EL (cell line): Measurements from ENCODE around the gene FYCO1.
"Not testable (repeated sequence)": the region's sequence is repeated elsewhere in the genome, so short reads cannot be mapped to it uniquely, and the experiment has no call there.

Experiments used
- DNase-seq: peaks from one replicate; pipeline ENCODE4 v3.0.0-alpha.2; 2016

The FYCO1 gene

DNA sequence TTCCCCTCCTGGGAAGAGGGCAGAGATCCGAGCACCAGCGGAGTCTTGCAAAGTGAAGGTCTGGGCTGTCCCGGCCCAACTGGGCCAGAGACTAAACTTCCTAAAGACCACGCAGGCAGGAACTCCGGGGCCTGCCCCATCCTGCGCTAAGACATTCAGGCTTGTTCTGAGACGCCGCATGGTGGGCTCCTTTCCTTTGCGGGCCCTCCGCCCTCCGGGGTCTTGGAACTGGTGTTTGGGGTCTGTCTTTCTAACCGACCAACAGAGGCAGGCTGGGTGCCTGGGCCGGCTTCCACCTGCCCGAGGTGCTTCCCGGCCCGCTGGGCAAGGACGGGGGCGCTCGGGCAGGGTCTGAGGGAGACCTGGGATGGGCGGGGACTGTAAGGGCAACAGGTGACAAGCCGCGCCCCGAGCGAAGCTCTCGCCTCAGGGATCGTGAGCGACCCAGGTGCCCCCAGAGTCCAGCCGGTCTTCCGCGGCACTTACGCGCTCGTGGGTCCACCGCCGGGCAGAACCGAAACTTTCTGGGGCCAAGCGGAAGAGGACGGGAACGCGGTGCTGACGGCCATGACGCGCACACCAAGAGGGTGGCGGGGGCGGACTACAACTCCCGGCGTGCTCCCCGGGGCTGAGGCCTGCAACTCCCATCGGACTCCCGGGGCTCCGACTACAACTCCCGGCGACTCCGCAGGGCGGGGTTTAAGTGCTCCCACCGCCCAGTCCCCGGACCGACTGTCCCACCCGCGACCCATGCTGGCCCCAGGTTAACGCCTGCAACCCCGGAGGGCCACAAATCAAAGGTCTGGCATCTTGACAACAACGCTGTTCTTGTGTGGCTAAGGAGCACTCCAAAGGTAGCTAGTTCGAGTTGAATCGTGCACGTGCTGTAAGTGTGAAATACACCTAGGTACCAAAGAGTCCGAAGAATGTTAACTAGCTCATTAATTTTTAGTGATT lies at the start of gene FYCO1:
TSS of gene FYCO1 (minus strand) at position 589 of the 957 bp plus-strand sequence. CDS start 10,914 bp downstream, outside the sequence.
- DNase-seq = peak; percentile 90

DNA sequence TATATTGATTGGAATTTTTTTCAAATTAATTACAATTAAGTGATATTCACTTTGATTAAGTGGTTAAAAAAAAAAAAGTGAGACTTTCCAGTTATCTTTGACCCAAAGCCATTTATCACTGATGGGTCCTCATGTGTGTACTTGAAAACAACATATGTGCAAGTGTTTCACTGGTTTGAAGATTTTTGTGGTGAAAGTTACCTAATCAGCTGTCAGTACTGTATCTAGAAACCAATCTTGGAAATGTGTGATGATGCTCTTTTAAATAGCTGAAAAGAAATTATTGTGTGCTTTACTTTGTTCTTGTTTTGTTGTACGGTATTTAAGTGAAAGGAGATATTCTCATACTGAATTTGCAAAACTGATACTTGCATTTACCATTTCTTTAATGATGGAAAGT lies 43.3 kb upstream of the FYCO1 start:
- no peak for DNase-seq

DNA sequence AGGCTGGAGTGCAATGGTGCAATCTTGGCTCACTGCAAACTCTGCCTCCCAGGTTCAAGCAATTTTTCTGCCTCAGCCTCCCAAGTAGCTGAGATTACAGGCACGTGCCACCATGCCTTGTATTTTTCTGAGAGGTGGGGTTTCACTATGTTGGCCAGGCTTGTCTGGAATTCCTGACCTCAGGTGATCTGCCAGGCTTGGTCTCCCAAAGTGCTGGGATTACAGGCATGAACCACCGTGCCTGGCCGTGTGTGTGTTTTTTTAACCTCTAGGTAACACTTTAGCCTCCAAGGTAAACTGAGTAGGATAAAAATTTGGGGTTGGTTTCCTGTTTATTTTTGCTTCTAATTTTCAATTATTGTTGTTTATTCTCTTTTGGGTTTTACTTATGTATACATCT lies 42.4 kb upstream of the FYCO1 start:
- not testable (repeated sequence) for DNase-seq

DNA sequence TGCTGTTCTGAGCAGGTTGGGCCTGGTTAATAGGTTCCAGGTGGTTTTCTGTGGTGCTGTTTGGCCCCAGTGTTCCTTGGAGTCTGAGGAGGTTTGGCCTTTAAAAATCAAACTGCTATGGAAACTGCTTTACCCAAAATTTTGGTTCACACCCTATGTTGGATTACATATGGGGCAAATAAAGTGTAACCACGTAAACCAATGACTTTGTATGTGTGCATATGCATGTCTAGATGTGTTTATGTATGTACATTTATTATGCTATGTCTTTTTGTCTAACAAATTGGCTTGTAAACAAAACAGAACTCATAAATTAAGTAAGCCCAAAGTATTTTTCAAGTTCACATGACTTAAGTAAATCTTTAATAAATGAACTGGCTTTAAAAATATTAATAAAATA lies 40.6 kb upstream of the FYCO1 start:
- no peak for DNase-seq

DNA sequence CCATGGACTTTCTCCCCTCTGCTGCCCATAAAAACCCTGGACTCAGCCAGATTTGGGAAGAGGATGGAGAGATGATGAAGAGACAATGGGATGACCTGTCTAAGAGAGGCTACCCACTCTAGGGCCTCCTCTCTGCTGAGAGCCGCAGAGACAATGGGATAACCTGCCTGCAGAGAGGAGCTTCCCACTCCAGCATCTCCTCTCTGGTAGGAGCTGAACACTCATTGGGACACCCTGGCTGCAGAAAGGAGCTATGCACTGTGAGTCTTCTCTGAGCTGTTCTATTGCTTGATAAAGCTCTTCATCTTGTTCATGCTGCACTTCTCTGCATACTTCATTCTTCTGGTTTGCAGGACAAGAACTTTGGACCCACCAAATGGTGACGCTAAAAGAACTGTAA lies 36.1 kb upstream of the FYCO1 start:
- no peak for DNase-seq

DNA sequence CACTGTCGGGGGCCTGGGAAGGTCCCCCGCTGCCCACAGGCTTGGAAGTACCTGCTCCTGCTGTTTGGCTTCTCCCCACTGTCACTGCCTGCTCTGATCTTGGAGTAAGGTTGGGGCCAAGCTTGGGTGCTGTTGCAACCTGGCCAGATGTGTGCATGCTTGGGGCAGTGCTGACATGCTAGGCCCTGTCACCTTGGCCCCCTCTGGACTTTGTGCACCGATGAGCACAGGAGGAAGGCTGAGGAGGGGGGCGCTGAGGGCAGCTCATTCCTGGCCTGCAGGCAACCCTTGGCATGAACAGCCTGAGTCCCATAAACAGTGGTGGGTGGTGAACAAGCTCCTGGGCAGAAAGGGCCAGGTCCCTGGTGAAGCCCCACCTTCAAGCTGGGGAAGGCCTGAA lies 35.6 kb upstream of the FYCO1 start:
- DNase-seq = no peak

DNA sequence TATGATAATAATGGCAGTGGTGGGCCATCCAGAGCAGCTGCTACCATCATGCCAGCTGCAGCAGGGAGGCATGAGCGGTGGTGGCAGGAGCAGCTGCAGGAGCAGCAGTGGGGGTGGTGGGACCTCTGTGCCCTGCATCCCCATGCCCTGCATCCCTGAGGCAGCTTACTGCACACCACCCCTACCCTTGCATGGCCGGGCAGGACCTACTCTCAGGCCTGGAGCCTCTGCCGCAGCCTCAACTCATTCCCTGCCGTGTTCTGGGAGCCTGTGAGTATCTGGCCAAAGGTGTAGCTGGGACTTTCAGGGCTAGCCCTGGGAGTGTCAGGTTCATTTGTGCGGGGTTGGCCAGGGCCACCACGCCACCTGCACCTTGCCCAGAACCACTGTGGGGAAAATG lies 35.0 kb upstream of the FYCO1 start:
- no peak for DNase-seq

DNA sequence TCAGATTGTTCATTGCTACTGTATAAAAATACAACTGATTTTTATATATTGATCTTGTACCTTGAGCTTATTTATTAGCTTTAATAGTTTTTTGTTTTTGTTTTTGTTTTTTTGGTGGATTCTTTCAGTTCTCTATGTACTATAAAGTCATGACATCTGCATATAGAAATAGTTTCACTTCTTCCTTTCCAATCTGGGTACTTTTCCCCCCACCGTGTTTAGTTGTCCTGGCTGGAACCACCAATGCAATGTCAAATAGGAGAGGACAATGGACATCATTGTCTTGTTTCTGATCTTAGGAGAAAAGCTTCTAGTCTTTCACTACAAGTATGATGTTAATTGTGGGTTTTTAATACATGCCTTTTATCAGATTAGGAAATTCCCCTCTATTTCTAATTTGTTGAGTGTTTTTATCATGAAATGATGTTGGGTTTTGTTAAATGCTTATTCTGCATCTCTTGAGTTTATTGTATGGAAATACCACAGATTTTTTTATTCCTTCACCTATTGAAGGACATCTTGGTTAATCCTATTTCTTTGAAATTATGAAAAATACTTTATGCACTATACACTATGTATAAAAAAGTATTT lies 34.4 kb upstream of the FYCO1 start:
- DNase-seq = no peak

DNA sequence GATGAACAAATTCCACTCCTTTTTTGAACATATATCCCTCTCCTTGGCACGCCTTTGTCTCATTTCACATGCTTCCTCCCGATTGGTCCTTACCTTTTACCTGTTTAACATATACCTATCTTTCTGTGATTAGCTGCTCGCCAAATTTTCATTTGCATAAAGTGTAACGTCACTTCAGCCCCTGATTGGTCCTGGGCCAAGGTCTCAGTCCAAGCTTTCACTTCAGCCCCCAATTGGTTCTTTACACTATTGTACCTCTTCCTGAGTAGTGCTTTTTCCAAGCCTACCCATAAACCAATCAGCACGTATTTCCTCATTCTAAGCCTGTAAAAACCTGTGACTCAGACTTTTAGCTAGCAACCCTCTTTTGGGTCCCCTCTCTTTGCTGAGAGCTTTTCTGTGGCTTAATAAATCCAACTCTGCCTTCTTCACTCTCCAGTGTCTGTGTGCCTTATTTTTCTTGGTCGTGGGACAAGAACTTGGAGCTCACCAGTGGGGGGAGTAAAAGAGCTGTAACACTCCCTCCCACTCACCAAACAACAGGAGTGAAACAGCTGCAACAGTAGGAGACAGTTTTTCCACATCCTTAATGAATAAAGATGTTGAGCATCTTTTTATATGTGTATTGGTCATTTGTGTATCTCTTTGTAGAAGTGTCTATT lies 32.2 kb upstream of the FYCO1 start:
- no peak for DNase-seq

DNA sequence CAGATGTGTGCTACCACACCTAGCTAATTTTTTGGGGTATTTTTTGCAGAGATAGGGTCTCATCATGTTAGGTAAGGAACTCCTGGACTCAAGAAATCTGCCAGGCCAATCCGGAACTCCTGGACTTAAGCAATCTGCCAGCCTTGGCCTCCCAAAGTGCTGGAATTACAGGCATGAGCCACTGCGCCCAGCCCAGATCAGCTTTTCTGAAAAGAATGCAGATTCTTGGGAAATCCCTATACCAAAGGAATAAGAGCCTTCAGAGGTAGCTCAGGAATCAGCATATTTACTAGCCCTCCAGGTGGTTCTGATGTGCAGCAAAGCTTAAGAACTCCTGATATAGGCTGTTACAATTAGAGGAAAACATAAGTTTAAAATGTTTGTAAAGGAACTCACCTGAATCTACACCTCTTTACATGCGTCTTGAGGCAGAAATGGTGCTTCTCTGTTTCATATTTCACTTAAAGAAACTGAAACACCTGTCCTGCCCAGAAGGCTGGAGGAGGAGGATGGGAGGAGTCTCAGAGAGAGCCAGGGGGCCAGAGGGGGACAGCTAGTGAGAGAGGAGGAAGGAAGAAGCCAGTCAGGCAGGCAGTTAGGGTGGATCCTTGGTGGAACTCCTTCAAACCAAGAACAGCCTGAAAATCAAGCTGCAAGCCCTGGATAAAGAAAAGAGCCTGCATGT lies 31.5 kb upstream of the FYCO1 start, which contains the start of gene XCR1:
TSS of gene XCR1 (minus strand) at position 463 of the 685 bp plus-strand sequence. CDS start 5,536 bp downstream, outside the sequence.
- DNase-seq = no peak

DNA sequence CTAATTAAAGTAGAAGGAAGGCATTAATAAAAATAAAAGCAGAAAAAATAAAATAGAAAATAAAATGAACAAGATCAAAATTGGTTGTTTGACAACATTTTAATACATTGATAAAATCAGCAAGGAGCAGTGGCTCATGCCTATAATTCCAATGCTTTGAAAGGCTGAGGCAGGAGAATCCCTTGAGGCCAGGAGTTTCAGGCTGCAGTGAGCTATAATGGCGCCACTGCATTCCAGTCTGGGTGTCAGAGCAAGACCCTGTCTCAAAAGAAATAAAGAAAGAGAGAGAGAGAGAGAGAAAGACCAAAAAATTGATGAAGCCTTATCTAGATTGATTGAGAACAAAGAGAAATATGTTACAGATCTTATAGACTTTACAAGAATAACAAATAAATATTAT lies 29.5 kb upstream of the FYCO1 start:
- DNase-seq = no peak

DNA sequence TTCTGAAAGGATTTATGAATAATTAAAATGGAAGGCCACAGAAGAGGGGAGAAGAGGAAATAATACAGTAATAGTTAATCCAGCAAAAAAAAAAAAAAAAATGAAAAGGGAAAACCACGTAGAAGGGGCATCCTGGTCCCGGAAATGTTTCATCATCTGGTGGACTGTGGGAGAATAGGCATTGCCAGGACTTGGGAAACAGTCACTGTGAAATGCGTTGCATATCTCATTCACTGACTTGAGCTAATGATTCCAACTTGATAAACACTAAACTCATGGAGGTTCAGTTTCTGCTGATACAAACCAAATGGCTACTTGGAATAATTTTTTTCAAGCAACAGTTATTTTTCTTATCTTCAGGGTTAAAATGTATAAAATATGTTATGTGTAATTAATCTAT lies 28.5 kb upstream of the FYCO1 start:
- DNase-seq = no peak

DNA sequence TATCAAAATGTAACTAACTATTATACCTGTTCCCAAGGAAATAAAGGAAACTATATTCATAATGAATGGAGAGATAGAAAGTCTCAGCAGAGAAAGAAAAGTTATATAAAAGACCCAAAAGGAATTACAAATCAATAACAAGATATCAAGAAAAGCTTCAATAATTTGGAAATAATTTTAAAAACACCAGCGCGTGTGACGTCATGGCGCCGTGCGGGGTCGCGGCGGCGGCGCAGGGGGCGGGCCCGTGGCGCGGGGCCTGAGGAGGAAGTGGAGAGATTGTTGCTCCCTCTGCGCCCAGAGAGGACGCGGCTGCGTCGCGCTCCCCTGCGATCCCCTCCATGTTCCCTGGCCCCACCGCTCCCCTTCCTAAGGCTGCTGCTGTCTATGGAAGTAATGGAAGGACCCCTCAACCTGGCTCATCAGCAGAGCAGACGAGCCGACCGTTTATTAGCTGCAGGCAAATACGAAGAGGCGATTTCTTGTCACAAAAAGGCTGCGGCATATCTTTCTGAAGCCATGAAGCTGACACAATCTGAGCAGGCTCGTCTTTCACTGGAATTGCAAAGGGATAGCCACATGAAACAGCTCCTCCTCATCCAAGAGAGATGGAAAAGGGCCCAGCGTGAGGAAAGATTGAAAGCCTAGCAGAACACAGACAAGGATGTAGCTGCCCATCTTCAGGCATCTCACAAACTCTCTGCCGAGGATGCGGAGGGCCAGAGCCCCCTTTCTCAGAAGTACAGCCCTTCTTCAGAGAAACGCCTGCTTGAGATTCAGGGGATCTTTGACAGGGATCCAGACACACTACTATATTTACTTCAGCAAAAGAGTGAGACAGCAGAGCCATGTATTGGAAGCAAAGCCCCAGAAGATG lies 27.5 kb upstream of the FYCO1 start:
- DNase-seq = no peak

DNA sequence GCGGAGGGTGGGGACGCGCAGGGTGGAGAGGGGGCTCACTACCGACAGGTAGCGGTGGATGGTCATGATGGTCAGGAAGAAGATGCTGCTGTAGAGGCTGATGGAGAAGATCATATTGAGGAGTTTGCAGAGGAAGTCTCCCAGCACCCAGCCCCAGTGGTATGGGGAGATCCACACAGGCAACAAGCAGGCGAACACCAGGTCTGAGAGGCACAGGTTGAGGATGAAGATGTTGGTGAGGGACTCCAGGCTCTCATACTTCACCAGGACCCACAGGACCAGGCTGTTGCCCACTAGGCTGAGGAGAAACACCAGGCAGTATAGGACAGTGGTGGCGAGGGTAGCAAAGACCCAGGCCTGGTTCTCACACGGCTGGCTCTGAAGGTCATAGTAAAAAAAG lies 25.9 kb upstream of the FYCO1 start:
- DNase-seq = no peak

DNA sequence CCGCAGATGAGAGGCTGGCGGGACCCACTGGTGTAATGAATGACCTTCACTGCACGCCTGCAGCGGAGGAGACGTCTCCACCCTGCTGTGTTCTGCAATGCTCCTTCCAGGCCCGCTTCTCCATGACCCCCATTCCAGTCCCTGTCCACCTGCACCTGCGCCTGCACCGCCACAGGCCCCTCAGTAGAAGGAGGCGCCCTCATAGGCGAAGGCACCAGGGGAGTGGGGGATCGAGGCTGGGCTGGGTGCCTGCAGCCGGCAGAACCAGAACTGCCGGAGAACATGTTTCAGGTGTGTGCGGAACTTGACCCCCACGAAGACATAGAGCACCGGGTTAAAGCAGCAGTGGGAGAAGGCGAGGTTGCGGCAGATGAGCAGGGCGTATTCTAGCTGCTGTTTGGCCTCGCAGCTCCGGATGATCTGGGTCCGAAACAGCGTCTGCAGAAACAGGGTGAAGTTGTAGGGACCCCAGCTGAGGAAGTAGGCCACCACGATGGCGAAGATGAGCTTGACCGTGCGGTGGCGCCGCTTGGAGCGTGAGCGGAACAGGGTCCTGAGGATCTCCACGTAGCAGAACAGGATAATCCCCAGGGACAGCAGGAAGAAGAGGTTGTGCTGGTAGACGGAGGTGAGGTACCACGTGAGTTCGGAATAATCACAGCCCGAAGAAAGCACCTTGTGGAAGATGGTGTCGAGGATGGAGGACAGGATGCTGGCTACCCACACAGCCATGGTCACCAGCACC lies 25.3 kb upstream of the FYCO1 start:
- no peak for DNase-seq

DNA sequence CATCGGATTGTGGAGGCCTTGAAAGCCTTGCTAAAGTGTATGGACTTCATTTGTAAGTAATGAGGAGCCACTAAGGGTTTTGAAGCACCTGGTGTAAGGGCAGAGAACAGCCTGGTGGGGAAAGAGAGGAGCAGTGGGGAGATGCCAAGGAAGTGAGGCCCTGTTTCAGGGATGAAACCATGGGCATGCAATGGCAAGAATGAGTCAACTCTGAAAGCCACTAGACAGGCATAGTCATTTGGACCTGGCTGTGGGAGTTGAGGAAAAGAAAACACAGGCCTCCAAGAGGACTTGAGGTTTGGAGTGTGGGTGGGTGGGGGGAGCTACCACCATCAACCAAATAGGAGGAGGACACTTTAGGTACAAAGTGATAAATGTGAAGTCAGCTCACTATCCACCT lies 24.1 kb upstream of the FYCO1 start:
- no peak for DNase-seq

DNA sequence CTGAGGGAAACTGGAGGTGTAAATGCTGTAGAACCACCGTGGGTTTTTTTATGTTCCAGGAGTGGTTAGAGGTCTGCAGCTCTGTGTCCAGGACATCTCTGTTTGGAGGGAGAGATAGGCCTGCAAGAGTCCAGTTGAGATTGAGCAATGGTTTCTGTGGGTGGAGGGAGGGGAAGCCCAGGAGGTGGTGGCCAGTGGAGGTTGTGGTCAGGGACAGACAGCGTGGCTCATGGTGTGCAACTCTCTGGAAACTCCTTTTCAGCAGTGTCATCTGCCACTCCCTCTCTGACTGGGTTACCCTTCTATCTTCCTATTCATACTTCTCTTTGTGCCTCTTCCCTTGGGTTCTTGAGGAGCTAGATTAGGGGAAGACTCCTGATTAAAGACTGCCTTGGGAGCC lies 22.1 kb upstream of the FYCO1 start:
- peak; percentile 24 for DNase-seq

DNA sequence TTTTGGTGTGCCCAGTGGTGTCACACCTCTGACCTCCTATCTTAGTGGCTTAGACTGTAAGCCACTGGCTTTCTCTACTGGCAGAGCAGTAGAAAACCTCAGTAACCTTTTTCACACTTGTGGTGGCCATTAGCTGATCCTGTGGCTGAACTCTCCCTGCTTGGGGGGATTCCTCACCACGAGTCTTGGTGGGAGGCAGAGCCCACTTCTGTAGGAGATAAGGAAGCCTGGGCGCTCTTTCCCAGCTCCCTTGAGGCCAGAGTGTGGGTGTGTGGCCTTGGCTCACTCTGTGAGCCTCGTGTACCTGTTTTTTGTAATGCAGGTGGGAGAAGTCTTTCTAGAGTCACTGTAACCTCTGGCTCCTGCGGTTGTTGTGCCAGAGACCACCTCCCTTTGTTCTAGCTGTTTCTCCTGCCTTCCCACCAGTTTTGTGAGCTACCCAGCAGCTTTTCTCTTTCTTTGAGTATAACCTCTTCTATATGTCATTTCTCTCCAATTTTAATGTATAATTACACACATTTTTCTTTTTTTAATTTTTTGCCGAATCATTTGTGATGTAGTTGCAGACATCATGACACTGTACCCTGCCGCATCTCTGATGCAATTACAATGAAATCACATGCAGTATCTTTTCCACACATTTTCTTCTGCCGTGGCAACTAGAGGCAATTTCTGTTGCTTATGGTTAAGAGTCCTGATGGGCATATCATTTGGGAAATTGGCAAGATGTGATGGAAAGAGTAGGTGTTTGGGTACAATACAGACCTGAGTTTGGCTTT lies 17.9 kb upstream of the FYCO1 start:
- DNase-seq = no peak

DNA sequence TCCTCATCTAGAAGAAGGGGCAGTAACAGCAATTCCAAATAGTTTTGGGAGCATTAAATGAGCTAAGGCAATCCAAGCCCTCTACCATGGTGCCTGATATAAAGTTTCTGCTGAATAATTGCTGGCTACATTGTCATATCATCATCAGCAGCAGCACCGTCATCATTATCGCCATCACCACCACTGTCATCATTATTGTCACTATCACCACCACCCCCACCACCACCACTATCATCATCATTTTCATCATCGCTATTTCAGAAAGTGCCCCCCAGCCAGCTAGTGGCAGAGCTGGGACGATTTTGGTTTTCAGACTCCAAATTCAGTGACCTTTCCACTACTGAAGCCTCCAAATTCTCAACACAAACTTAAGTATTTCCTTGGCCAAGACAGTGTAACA lies 16.6 kb upstream of the FYCO1 start:
- DNase-seq = no peak

DNA sequence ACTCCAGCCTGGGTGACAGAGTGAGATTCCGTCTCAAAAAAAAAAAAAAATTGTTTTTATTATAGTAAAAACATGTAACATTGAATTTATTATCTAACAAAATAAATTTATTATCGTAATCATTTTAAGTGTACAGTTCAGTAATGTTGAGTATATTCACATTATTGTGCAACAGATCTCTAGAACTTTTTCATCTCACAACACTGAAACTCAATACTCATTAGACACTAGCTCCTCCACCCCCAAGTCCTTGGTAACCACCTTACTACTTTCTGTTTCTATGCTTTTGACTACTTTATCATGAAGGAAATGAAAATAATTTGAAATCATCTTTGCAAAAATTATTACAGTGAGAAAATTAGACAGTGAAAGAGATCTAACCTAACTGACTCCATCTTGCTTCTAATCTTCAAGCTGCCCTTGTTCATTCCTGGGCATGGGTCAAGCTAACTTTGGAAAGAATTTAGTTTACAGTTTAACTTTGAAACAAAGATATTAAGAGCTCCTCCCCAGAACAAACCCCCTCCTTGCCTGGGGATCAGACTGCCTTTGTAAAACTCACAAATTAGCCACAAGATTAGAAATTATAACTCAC lies 15.0 kb upstream of the FYCO1 start:
- no peak for DNase-seq
